HG03280 (cell line): Measurements from ENCODE around the gene BCAR1.
"Not testable (repeated sequence)": the region's sequence is repeated elsewhere in the genome, so short reads cannot be mapped to it uniquely, and the experiment has no call there.

Source experiments
- ATAC-seq: cut with Tn5 transposase; IDR thresholded peaks from one replicate; pipeline ENCODE4 v1.9.1; 2021; ENCODE audit warnings: mild to moderate bottlenecking, moderate library complexity; ENCODE audit not compliant: unreplicated experiment

BCAR1 gene

GRCh38 chr16:75256059-75256571 lies 4.7 kb upstream of the BCAR1 start:
- ATAC-seq = no peak

GRCh38 chr16:75254359-75254837 lies 3.0 kb upstream of the BCAR1 start:
- ATAC-seq = no peak

- no peak for ATAC-seq
These were observed 1.8 kb upstream of the BCAR1 start for GRCh38 chr16:75252946-75253911.

- ATAC-seq = no peak
These were observed 833 bp upstream of the BCAR1 start for GRCh38 chr16:75252049-75252864.

- ATAC-seq = peak; percentile 17
These were observed 580 bp downstream of the BCAR1 start for GRCh38 chr16:75250809-75251279.

- peak; percentile 4 for ATAC-seq
These were observed 1.2 kb downstream of the BCAR1 start for GRCh38 chr16:75250089-75250808.

- ATAC-seq = no peak
These were observed 2.0 kb downstream of the BCAR1 start for GRCh38 chr16:75249441-75249840.

- no peak for ATAC-seq
These were observed 2.7 kb downstream of the BCAR1 start for GRCh38 chr16:75248536-75249380.

GRCh38 chr16:75248142-75248535 lies 3.3 kb downstream of the BCAR1 start:
- no peak for ATAC-seq

- ATAC-seq = no peak
These were observed 4.2 kb downstream of the BCAR1 start for GRCh38 chr16:75247249-75247648.

GRCh38 chr16:75246504-75247205 lies 4.8 kb downstream of the BCAR1 start:
- no peak for ATAC-seq

GRCh38 chr16:75244844-75245758 lies 6.3 kb downstream of the BCAR1 start:
- no peak for ATAC-seq

GRCh38 chr16:75244225-75244809 lies 7.1 kb downstream of the BCAR1 start:
- no peak for ATAC-seq

- ATAC-seq = no peak
These were observed 7.7 kb downstream of the BCAR1 start for GRCh38 chr16:75243667-75244224.

GRCh38 chr16:75242436-75243078 lies 8.9 kb downstream of the BCAR1 start:
- not testable (repeated sequence) for ATAC-seq

GRCh38 chr16:75241955-75242354 lies 9.5 kb downstream of the BCAR1 start:
- ATAC-seq = no peak

GRCh38 chr16:75241412-75241811 lies 10.0 kb downstream of the BCAR1 start:
- ATAC-seq = no peak
